Mesenchymal stem cell (in vitro differentiated cells and primary cell): Measurements from ENCODE around the gene CHIC2.
"Not testable (repeated sequence)": the region's sequence is repeated elsewhere in the genome, so short reads cannot be mapped to it uniquely, and the experiment has no call there.

Experiments
- DNase-seq: peaks from one replicate; pipeline ENCODE4 v3.0.0-alpha.2; 2013
- H2AFZ ChIP-seq: one replicate; pipeline ENCODE4 v1.6.1; 2013; ENCODE audit warnings: low read depth, mild to moderate bottlenecking, control low read depth, inconsistent platforms, low read length, moderate library complexity
- H2AK5ac ChIP-seq: 2 replicates; pipeline ENCODE4 v1.6.1; 2013; ENCODE audit warnings: low read length, moderate library complexity, mild to moderate bottlenecking, inconsistent platforms; ENCODE audit not compliant: severe bottlenecking
- H2BK120ac ChIP-seq: one replicate; pipeline ENCODE4 v1.6.1; 2013; ENCODE audit warnings: low read depth, mild to moderate bottlenecking, inconsistent platforms, low read length, moderate library complexity
- H2BK12ac ChIP-seq, 2 experiments: one replicate each; pipeline ENCODE4 v1.6.1; 2013; ENCODE audit warnings: inconsistent platforms in 2 of 2, low read length in 2 of 2, mild to moderate bottlenecking in 2 of 2, moderate library complexity in 2 of 2, control low read depth in 1 of 2
- H2BK15ac ChIP-seq: one replicate; pipeline ENCODE4 v1.6.1; 2013; ENCODE audit warnings: mild to moderate bottlenecking, low read depth, inconsistent platforms; ENCODE audit not compliant: poor library complexity, severe bottlenecking
- H2BK5ac ChIP-seq: 2 replicates; pipeline ENCODE4 v1.6.1; 2013; ENCODE audit warnings: low read depth, mild to moderate bottlenecking, low read length, control low read depth, inconsistent platforms; ENCODE audit not compliant: poor library complexity, severe bottlenecking
- H3K14ac ChIP-seq, 2 experiments: one replicate each; pipeline ENCODE4 v1.6.1; 2013; ENCODE audit warnings: inconsistent platforms in 2 of 2, low read length in 2 of 2, control low read depth in 1 of 2, mild to moderate bottlenecking in 1 of 2, moderate library complexity in 1 of 2
- H3K18ac ChIP-seq, 2 experiments: one replicate each; pipeline ENCODE4 v1.6.1; 2013; ENCODE audit warnings: inconsistent platforms in 2 of 2, low read length in 2 of 2, control low read depth in 1 of 2, low read depth in 1 of 2, mild to moderate bottlenecking in 1 of 2
- H3K23ac ChIP-seq, 2 experiments: one replicate each; pipeline ENCODE4 v1.6.1; 2013; ENCODE audit warnings: inconsistent platforms in 2 of 2, low read length in 2 of 2, mild to moderate bottlenecking in 2 of 2, moderate library complexity in 2 of 2, control low read depth in 1 of 2
- H3K27ac ChIP-seq: 2 replicates; pipeline ENCODE4 v1.5.1; 2013; ENCODE audit warnings: mild to moderate bottlenecking, moderate library complexity, low read length, control low read depth, inconsistent platforms; ENCODE audit not compliant: poor library complexity, severe bottlenecking
- H3K27me3 ChIP-seq, 2 experiments: 2 replicates each; pipeline versions ENCODE4 v1.6.1 to v1.7.0; 2013; ENCODE audit warnings: low read length in 2 of 2, mild to moderate bottlenecking in 2 of 2, moderate library complexity in 2 of 2, control low read depth in 1 of 2, inconsistent platforms in 1 of 2; ENCODE audit not compliant: control insufficient read depth in 1 of 2, insufficient read depth in 1 of 2
- H3K36me3 ChIP-seq, 2 experiments: 2 replicates each; pipeline versions ENCODE4 v1.6.1 to v1.7.0; 2013; ENCODE audit warnings: low read length in 2 of 2, control low read depth in 1 of 2, inconsistent platforms in 1 of 2, low read depth in 1 of 2, mild to moderate bottlenecking in 1 of 2; ENCODE audit not compliant: insufficient read depth in 2 of 2, control insufficient read depth in 1 of 2
- H3K4ac ChIP-seq, 2 experiments: one replicate each; pipeline ENCODE4 v1.6.1; 2013; ENCODE audit warnings: inconsistent platforms in 2 of 2, low read length in 2 of 2, mild to moderate bottlenecking in 2 of 2, moderate library complexity in 2 of 2, control low read depth in 1 of 2, low read depth in 1 of 2
- H3K4me1 ChIP-seq: 2 replicates; pipeline ENCODE4 v1.6.1; 2013; ENCODE audit warnings: low read depth, low read length, control low read depth; ENCODE audit not compliant: control insufficient read depth, insufficient read depth
- H3K4me2 ChIP-seq: 2 replicates; pipeline ENCODE4 v1.6.1; 2013; ENCODE audit warnings: low read length, mild to moderate bottlenecking, inconsistent platforms; ENCODE audit not compliant: poor library complexity, severe bottlenecking
- H3K4me3 ChIP-seq, 2 experiments: 2 replicates each; pipeline versions ENCODE4 v1.5.1 to v1.7.0; 2013; ENCODE audit warnings: low read length in 2 of 2, mild to moderate bottlenecking in 2 of 2, control low read depth in 1 of 2, low read depth in 1 of 2; ENCODE audit not compliant: insufficient read depth in 1 of 2
- H3K79me1 ChIP-seq: replicated peaks from 2 replicates; pipeline ENCODE4 v1.6.1; 2013; ENCODE audit warnings: mild to moderate bottlenecking, control low read depth, low read length, inconsistent platforms; ENCODE audit not compliant: poor library complexity, severe bottlenecking
- H3K9ac ChIP-seq: 2 replicates; pipeline ENCODE4 v1.7.0; 2013; ENCODE audit warnings: mild to moderate bottlenecking, low read length, moderate library complexity
- H3K9me3 ChIP-seq: 2 replicates; pipeline ENCODE4 v1.7.0; 2013; ENCODE audit warnings: mild to moderate bottlenecking, low read length; ENCODE audit not compliant: control insufficient read depth
- H4K8ac ChIP-seq: one replicate; pipeline ENCODE4 v1.6.1; 2013; ENCODE audit warnings: inconsistent platforms, mild to moderate bottlenecking, low read length, moderate library complexity
- H4K91ac ChIP-seq: one replicate; pipeline ENCODE4 v1.6.1; 2013; ENCODE audit warnings: mild to moderate bottlenecking, low read length, inconsistent platforms
- WGBS: methylation state at CpG from one replicate; pipeline ENCODE4 v1.1.7; 2013; ENCODE audit warnings: mixed read lengths; 5-methylcytosine and 5-hydroxymethylcytosine counted together

The CHIC2 gene

GRCh38 chr4:54043630-54044029, 20.8 kb downstream of the CHIC2 start:
- H3K4me3 ChIP-seq, H3K79me1 ChIP-seq, H3K4me1 ChIP-seq, H2BK15ac ChIP-seq, H2BK12ac ChIP-seq, H3K14ac ChIP-seq, H4K8ac ChIP-seq, H3K27ac ChIP-seq, H2BK5ac ChIP-seq, H3K9ac ChIP-seq, DNase-seq, H2AFZ ChIP-seq, H3K9me3 ChIP-seq, H3K4me2 ChIP-seq, H3K4ac ChIP-seq, H2BK120ac ChIP-seq, H3K27me3 ChIP-seq, H3K18ac ChIP-seq, H2AK5ac ChIP-seq, H3K23ac ChIP-seq, H4K91ac ChIP-seq: not testable (repeated sequence)
- no CpG with 5 or more reads among the region's 4 CpGs for WGBS
- H3K36me3 ChIP-seq, result peaks cover 6 to 46% of the 10 kb centered on the region in 2 experiments

DNA sequence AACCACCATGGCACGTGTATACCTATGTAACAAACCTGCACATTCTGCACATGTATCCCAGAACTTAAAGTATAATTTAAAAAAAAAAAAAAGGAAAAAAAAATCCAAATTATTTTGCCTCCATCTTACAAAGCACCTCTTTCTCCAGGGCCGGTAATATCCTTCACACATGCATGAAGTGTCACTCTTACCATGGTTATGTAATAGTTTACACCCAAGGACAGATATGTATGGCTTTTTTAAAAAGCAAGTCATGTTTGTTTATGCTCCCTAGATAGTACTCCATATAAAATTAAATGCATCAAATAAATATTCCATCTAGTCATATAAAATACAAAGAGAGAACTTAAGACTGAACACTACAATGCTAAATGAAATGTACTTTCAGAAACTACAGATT, 22.5 kb downstream of the CHIC2 start:
- Histone ChIP-seq H3K9ac (no peak overlapping the region), H2AFZ (no peak overlapping the region), H2BK5ac (no peak overlapping the region), H4K8ac (no peak overlapping the region), H3K14ac (no peak overlapping the region), H4K91ac (no peak overlapping the region), H2BK12ac (no peak overlapping the region), H3K9me3 (no peaks in the 10 kb centered on the region), H2BK15ac (no peak overlapping the region), H3K4me2 (no peak overlapping the region), H3K18ac (no peak overlapping the region), H3K27ac (no peak overlapping the region), H3K4me1 (no peaks in the 10 kb centered on the region), H3K27me3 (no peaks in the 10 kb centered on the region), H3K4me3 (no peak overlapping the region), H2AK5ac (no peak overlapping the region), H3K23ac (no peak overlapping the region), H2BK120ac (no peak overlapping the region), H3K36me3 (peaks cover 3 to 48% of the 10 kb centered on the region in 2 experiments), H3K79me1 (peaks cover 4% of the 10 kb centered on the region), H3K4ac (no peak overlapping the region)
- no CpG with 5 or more reads among the region's 2 CpGs for WGBS
- no peak for DNase-seq

DNA sequence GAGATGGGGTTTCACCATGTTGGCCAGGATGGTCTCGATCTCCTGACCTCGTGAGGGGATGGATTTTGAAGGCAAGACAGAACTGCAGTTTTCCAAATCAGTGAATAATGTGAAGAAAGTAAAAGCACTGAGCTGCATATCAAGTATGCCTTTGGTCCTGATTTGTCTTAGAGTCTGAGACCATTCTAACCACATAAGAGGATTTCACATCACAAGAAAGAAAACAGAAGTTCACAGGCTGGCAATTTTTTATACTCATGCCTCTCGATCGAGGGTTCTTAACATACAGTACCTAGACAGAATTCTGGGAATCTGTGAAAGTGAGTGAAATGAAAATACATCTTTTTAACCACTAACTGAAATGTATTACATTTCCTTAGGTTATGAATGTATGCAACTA, 23.3 kb downstream of the CHIC2 start:
- H3K4me2 ChIP-seq, result no peak overlapping the region
- no peaks in the 10 kb centered on the region for H3K9me3 ChIP-seq
- H2AK5ac ChIP-seq, result no peak overlapping the region
- H3K9ac ChIP-seq, result no peak overlapping the region
- no peak overlapping the region for H2BK5ac ChIP-seq
- H4K8ac ChIP-seq, result no peak overlapping the region
- no peak overlapping the region for H3K14ac ChIP-seq
- no peak overlapping the region for H3K4me3 ChIP-seq
- H3K27ac ChIP-seq, result no peak overlapping the region
- no peaks in the 10 kb centered on the region for H3K27me3 ChIP-seq
- H3K18ac ChIP-seq, result no peak overlapping the region
- H2AFZ ChIP-seq, result no peak overlapping the region
- H3K4me1 ChIP-seq, result no peaks in the 10 kb centered on the region
- H2BK15ac ChIP-seq, result no peak overlapping the region
- peaks cover 3 to 56% of the 10 kb centered on the region in 2 experiments for H3K36me3 ChIP-seq
- DNase-seq, result no peak
- 95% methylated on average over 2 of the region's 4 CpGs for WGBS
- no peak overlapping the region for H4K91ac ChIP-seq
- H3K4ac ChIP-seq, result no peak overlapping the region
- no peak overlapping the region for H2BK12ac ChIP-seq
- peaks cover 6% of the 10 kb centered on the region for H3K79me1 ChIP-seq
- no peak overlapping the region for H3K23ac ChIP-seq
- no peak overlapping the region for H2BK120ac ChIP-seq

GRCh38 chr4:54038056-54038455, 26.3 kb downstream of the CHIC2 start:
- no peaks in the 10 kb centered on the region for H3K27me3 ChIP-seq
- no peak overlapping the region for H2BK15ac ChIP-seq
- no peak overlapping the region for H2AK5ac ChIP-seq
- no peak overlapping the region for H3K27ac ChIP-seq
- H3K79me1 ChIP-seq, result peaks cover 6% of the 10 kb centered on the region
- no peak overlapping the region for H4K91ac ChIP-seq
- H3K23ac ChIP-seq, result no peak overlapping the region
- no peak overlapping the region for H3K18ac ChIP-seq
- H2BK5ac ChIP-seq, result no peak overlapping the region
- no peak overlapping the region for H2AFZ ChIP-seq
- no peak overlapping the region for H3K4me3 ChIP-seq
- WGBS, result no CpG with 5 or more reads among the region's 3 CpGs
- H3K4ac ChIP-seq, result no peak overlapping the region
- H3K4me2 ChIP-seq, result no peak overlapping the region
- DNase-seq, result no peak
- H4K8ac ChIP-seq, result no peak overlapping the region
- H2BK12ac ChIP-seq, result no peak overlapping the region
- no peaks in the 10 kb centered on the region for H3K9me3 ChIP-seq
- H3K14ac ChIP-seq, result no peak overlapping the region
- H3K36me3 ChIP-seq, result peaks cover 6 to 85% of the 10 kb centered on the region in 2 experiments
- no peak overlapping the region for H3K9ac ChIP-seq
- no peaks in the 10 kb centered on the region for H3K4me1 ChIP-seq
- H2BK120ac ChIP-seq, result no peak overlapping the region
